HFFc6 (cell line): ENCODE results near the gene CPN2. TPM values are rescaled to one million over a fixed set of nuclear protein-coding genes. Genes with fewer than 3 reads are reported as not detected.

ENCODE experiments used
- DNase-seq: peaks from one replicate; pipeline ENCODE4 v3.0.0-alpha.2; 2018
- H3K27ac Mint-ChIP-seq: 2 replicates; pipeline ENCODE4 v1.8.0; 2020; ENCODE audit warnings: mild to moderate bottlenecking, mixed read lengths
- H3K27me3 Mint-ChIP-seq: 2 replicates; pipeline ENCODE4 v1.8.0; 2021; ENCODE audit warnings: mild to moderate bottlenecking, moderate library complexity, mixed read lengths; ENCODE audit not compliant: insufficient read depth
- H3K36me3 Mint-ChIP-seq: 2 replicates; pipeline ENCODE4 v1.8.0; 2021; ENCODE audit warnings: low read depth, mixed read lengths
- H3K4me1 Mint-ChIP-seq: 2 replicates; pipeline ENCODE4 v1.8.0; 2020; ENCODE audit warnings: low read depth, mixed read lengths
- H3K4me3 Mint-ChIP-seq: 2 replicates; pipeline ENCODE4 v1.8.0; 2020; ENCODE audit warnings: mild to moderate bottlenecking, moderate library complexity, mixed read lengths
- H3K9me3 Mint-ChIP-seq: 2 replicates; pipeline ENCODE4 v1.8.0; 2020; ENCODE audit warnings: mild to moderate bottlenecking, mixed read lengths
- CTCF ChIP-seq: fragments of 200-600 bp; sonication (generic); IDR thresholded peaks from 2 replicates; pipeline ENCODE4 v1.5.0; 2021; ENCODE audit warnings: antibody characterized with exemption, mild to moderate bottlenecking
- total RNA-seq, 6 experiments: library from RNA; stranded (reverse); fragmentation: NEBNext Ultra II Directional; extraction: Animal tissue kit (Norgen Biotek cat#: 25700); gene quantifications; 2 replicates in 1 of 6; 3 replicates in 5 of 6; pipeline ENCODE4 v1.2.3, GENCODE V29; 2021

The CPN2 gene
- total RNA-seq, 6 experiments from 2014 or later, result 0.24 to 0.56 (median 0.35) TPM

- no peak for DNase-seq
- Mint-ChIP-seq H3K36me3 (no peaks in the 10 kb centered on the region), H3K27ac (no peak overlapping the region), H3K9me3 (no peaks in the 10 kb centered on the region), H3K27me3 (peaks cover 15% of the 10 kb centered on the region), H3K4me3 (no peak overlapping the region), H3K4me1 (peaks cover 21% of the 10 kb centered on the region)
- TF ChIP-seq CTCF, result no peak
Observed at GRCh38 chr3:194340757-194341400, 10.2 kb downstream of the CPN2 start.

- Mint-ChIP-seq H3K9me3 (no peaks in the 10 kb centered on the region), H3K4me1 (peaks cover 21% of the 10 kb centered on the region), H3K36me3 (no peaks in the 10 kb centered on the region), H3K4me3 (no peak overlapping the region), H3K27ac (no peak overlapping the region), H3K27me3 (peaks cover 13% of the 10 kb centered on the region)
- TF ChIP-seq CTCF, result no peak
- DNase-seq, result no peak
Observed at GRCh38 chr3:194339840-194340239, 11.3 kb downstream of the CPN2 start.

GRCh38 chr3:194339356-194339755 lies 11.8 kb downstream of the CPN2 start:
- Mint-ChIP-seq H3K4me1 (peaks cover 21% of the 10 kb centered on the region), H3K4me3 (no peak overlapping the region), H3K9me3 (no peaks in the 10 kb centered on the region), H3K36me3 (no peaks in the 10 kb centered on the region), H3K27ac (no peak overlapping the region), H3K27me3 (peaks cover 13% of the 10 kb centered on the region)
- TF ChIP-seq CTCF, result peak; percentile 34; the same call in 1 of the 2 replicates
- DNase-seq, result no peak

GRCh38 chr3:194337965-194338753 lies 13.0 kb downstream of the CPN2 start:
- no peak overlapping the region for H3K4me3 Mint-ChIP-seq
- DNase-seq, result no peak
- TF ChIP-seq CTCF, result no peak
- H3K27ac Mint-ChIP-seq, result no peak overlapping the region
- H3K36me3 Mint-ChIP-seq, result no peaks in the 10 kb centered on the region
- H3K9me3 Mint-ChIP-seq, result no peaks in the 10 kb centered on the region
- peaks cover 13% of the 10 kb centered on the region for H3K27me3 Mint-ChIP-seq
- peaks cover 20% of the 10 kb centered on the region for H3K4me1 Mint-ChIP-seq

- peaks cover 11% of the 10 kb centered on the region for H3K27me3 Mint-ChIP-seq
- H3K4me3 Mint-ChIP-seq, result no peak overlapping the region
- H3K36me3 Mint-ChIP-seq, result no peaks in the 10 kb centered on the region
- H3K27ac Mint-ChIP-seq, result no peak overlapping the region
- TF ChIP-seq CTCF, result no peak
- no peaks in the 10 kb centered on the region for H3K9me3 Mint-ChIP-seq
- no peak for DNase-seq
- H3K4me1 Mint-ChIP-seq, result peaks cover 17% of the 10 kb centered on the region
Observed at GRCh38 chr3:194336601-194337355, 14.3 kb downstream of the CPN2 start.
